Liver (tissue), 9 donors: ENCODE results near the gene VRK2. TPM values are rescaled to one million over a fixed set of nuclear protein-coding genes. Genes with fewer than 3 reads are reported as not detected.

Source experiments
- DNase-seq: peaks from one replicate; pipeline ENCODE4 v3.0.0-alpha.2; 2017; ENCODE audit warnings: low spot score
- H3K27ac ChIP-seq, 2 donors: one replicate each; pipeline ENCODE4 v1.7.0; 2013; ENCODE audit warnings: inconsistent platforms in 2 of 2, low read length in 2 of 2, control low read depth in 1 of 2, low read depth in 1 of 2, mild to moderate bottlenecking in 1 of 2
- H3K27me3 ChIP-seq, 4 donors: one replicate each; pipeline versions ENCODE4 v1.6.1 to v1.7.0; 2013; ENCODE audit warnings: low read length in 3 of 4, inconsistent platforms in 1 of 4, mild to moderate bottlenecking in 1 of 4, moderate library complexity in 1 of 4; ENCODE audit not compliant: control insufficient read depth in 4 of 4, insufficient read depth in 4 of 4
- H3K36me3 ChIP-seq, 4 donors: one replicate each; pipeline versions ENCODE4 v1.6.1 to v1.7.0; 2013; ENCODE audit warnings: low read length in 3 of 4, mild to moderate bottlenecking in 3 of 4, low read depth in 1 of 4, moderate library complexity in 1 of 4; ENCODE audit not compliant: control insufficient read depth in 4 of 4, insufficient read depth in 3 of 4
- H3K4me1 ChIP-seq, 4 donors: one replicate each; pipeline versions ENCODE4 v1.6.1 to v1.7.0; 2013; ENCODE audit warnings: low read length in 3 of 4, mild to moderate bottlenecking in 3 of 4, moderate library complexity in 1 of 4; ENCODE audit not compliant: control insufficient read depth in 4 of 4, insufficient read depth in 4 of 4
- H3K4me3 ChIP-seq, 3 donors: one replicate each; pipeline versions ENCODE4 v1.6.1 to v1.7.0; 2013; ENCODE audit warnings: low read length in 3 of 3, control low read depth in 1 of 3, low read depth in 1 of 3, mild to moderate bottlenecking in 1 of 3
- H3K9ac ChIP-seq, 2 donors: one replicate each; pipeline ENCODE4 v1.7.0; 2013; ENCODE audit warnings: low read length in 2 of 2, mild to moderate bottlenecking in 2 of 2, moderate library complexity in 2 of 2, control low read depth in 1 of 2, low read depth in 1 of 2
- H3K9me3 ChIP-seq, 4 donors: one replicate each; pipeline versions ENCODE4 v1.6.1 to v1.7.0; 2013; ENCODE audit warnings: low read length in 3 of 4; ENCODE audit not compliant: control insufficient read depth in 4 of 4
- CTCF ChIP-seq: fragments of 150-350 bp; IDR thresholded peaks from 2 replicates; pipeline ENCODE4 v1.5.1; 2017; ENCODE audit warnings: improper control_type of control experiment, low read depth, low read length; ENCODE audit not compliant: missing input control
- EGR1 ChIP-seq, 2 donors: IDR thresholded peaks; 2 replicates each; pipeline ENCODE4 v1.6.1; 2016 to 2018; ENCODE audit warnings: antibody characterized with exemption in 2 of 2, low read depth in 2 of 2
- FOXA1 ChIP-seq: IDR thresholded peaks from 2 replicates; pipeline ENCODE4 v1.6.1; 2016; ENCODE audit warnings: antibody characterized with exemption
- FOXA2 ChIP-seq: IDR thresholded peaks from 2 replicates; pipeline ENCODE4 v1.6.1; 2016; ENCODE audit warnings: antibody characterized with exemption
- GABPA ChIP-seq, 2 donors: IDR thresholded peaks in 1 of 2; conservative IDR thresholded peaks in 1 of 2; 2 replicates each; pipeline ENCODE4 v1.6.1; 2016; ENCODE audit warnings: antibody characterized with exemption in 2 of 2, mild to moderate bottlenecking in 1 of 2, moderate library complexity in 1 of 2
- HNF4A ChIP-seq, 2 donors: conservative IDR thresholded peaks; 2 replicates each; pipeline ENCODE4 v1.6.1; 2016; ENCODE audit warnings: antibody characterized with exemption in 2 of 2, mild to moderate bottlenecking in 2 of 2
- HNF4G ChIP-seq: IDR thresholded peaks from 2 replicates; pipeline ENCODE4 v1.6.1; 2016; ENCODE audit warnings: antibody characterized with exemption
- NR2F2 ChIP-seq: IDR thresholded peaks from 2 replicates; pipeline ENCODE4 v1.6.1; 2016; ENCODE audit warnings: antibody characterized with exemption
- RAD21 ChIP-seq, 2 donors: IDR thresholded peaks; 2 replicates each; pipeline ENCODE4 v1.6.1; 2016; ENCODE audit warnings: antibody characterized with exemption in 2 of 2, mild to moderate bottlenecking in 2 of 2
- RXRA ChIP-seq, 2 donors: IDR thresholded peaks; 2 replicates each; pipeline ENCODE4 v1.6.1; 2017 to 2018; ENCODE audit warnings: antibody characterized with exemption in 2 of 2, mild to moderate bottlenecking in 1 of 2
- SP1 ChIP-seq: IDR thresholded peaks from 2 replicates; pipeline ENCODE4 v1.6.1; 2018; ENCODE audit warnings: antibody characterized with exemption, mild to moderate bottlenecking
- TAF1 ChIP-seq: conservative IDR thresholded peaks from 2 replicates; pipeline ENCODE4 v1.6.1; 2016; ENCODE audit warnings: antibody characterized with exemption, mild to moderate bottlenecking
- YY1 ChIP-seq: IDR thresholded peaks from 2 replicates; pipeline ENCODE4 v1.6.1; 2016; ENCODE audit warnings: antibody characterized with exemption, mild to moderate bottlenecking
- WGBS: extraction: QIAGEN DNeasy Blood & Tissue Kit; methylation state at CpG from one replicate; pipeline ENCODE4 v1.1.7; 2013; 5-methylcytosine and 5-hydroxymethylcytosine counted together
- polyA plus RNA-seq, 2 donors: library from polyadenylated mRNA; stranded (reverse) in 1 of 2; unstranded in 1 of 2; fragments of 200-250 nt in 1 of 2; fragments of >200 nt in 1 of 2; fragmentation: Nextera tagmentation in 1 of 2; extraction: Ambion mirVana in 1 of 2; gene quantifications; one replicate each; pipeline versions ENCODE4 v1.2.1 to v1.2.3, GENCODE V29; 2013 to 2015
- total RNA-seq, 2 donors: library from RNA; depleted of rRNA; stranded (reverse); fragments of >200 nt; gene quantifications; one replicate each; pipeline ENCODE4 v1.2.3, GENCODE V29; 2014
- TF ChIP-seq, protein P1 (sequence below): IDR thresholded peaks from 2 replicates; pipeline ENCODE4 v1.6.1; 2016; ENCODE audit warnings: antibody characterized with exemption, mild to moderate bottlenecking
- TF ChIP-seq, protein P2 (sequence below): IDR thresholded peaks from 2 replicates; pipeline ENCODE4 v1.6.1; 2016; ENCODE audit warnings: antibody characterized with exemption
- TF ChIP-seq, protein P3 (sequence below): IDR thresholded peaks from 2 replicates; pipeline ENCODE4 v1.6.1; 2016; ENCODE audit warnings: antibody characterized with exemption
- TF ChIP-seq, protein P4 (sequence below): IDR thresholded peaks from 2 replicates; pipeline ENCODE4 v1.6.1; 2016; ENCODE audit warnings: antibody characterized with exemption
- donor health status: healthy.
- donor health status: healthy.
- donor health status: healthy.
- donor health status: healthy.
- donor health status: healthy.

The VRK2 gene
- total and polyA plus RNA-seq, 4 donors: 5.4 to 17.3 (median 8.5) TPM

- no peak for DNase-seq
- Histone ChIP-seq H3K9me3 (no peaks in the 10 kb centered on the region), H3K9ac (no peak overlapping the region), H3K4me1 (peaks cover 0 to 9% (median under 1%) of the 10 kb centered on the region in 4 donors), H3K36me3 (no peaks in the 10 kb centered on the region), H3K4me3 (no peak overlapping the region), H3K27ac (no peak overlapping the region), H3K27me3 (no peaks in the 10 kb centered on the region)
- TF ChIP-seq TAF1: no peak
- TF ChIP-seq, protein P1, sequence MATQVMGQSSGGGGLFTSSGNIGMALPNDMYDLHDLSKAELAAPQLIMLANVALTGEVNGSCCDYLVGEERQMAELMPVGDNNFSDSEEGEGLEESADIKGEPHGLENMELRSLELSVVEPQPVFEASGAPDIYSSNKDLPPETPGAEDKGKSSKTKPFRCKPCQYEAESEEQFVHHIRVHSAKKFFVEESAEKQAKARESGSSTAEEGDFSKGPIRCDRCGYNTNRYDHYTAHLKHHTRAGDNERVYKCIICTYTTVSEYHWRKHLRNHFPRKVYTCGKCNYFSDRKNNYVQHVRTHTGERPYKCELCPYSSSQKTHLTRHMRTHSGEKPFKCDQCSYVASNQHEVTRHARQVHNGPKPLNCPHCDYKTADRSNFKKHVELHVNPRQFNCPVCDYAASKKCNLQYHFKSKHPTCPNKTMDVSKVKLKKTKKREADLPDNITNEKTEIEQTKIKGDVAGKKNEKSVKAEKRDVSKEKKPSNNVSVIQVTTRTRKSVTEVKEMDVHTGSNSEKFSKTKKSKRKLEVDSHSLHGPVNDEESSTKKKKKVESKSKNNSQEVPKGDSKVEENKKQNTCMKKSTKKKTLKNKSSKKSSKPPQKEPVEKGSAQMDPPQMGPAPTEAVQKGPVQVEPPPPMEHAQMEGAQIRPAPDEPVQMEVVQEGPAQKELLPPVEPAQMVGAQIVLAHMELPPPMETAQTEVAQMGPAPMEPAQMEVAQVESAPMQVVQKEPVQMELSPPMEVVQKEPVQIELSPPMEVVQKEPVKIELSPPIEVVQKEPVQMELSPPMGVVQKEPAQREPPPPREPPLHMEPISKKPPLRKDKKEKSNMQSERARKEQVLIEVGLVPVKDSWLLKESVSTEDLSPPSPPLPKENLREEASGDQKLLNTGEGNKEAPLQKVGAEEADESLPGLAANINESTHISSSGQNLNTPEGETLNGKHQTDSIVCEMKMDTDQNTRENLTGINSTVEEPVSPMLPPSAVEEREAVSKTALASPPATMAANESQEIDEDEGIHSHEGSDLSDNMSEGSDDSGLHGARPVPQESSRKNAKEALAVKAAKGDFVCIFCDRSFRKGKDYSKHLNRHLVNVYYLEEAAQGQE: no peak
- no peak for TF ChIP-seq HNF4A (conservative IDR thresholded peaks at IDR 0.05)
- TF ChIP-seq FOXA1: no peak
- TF ChIP-seq, protein P2, sequence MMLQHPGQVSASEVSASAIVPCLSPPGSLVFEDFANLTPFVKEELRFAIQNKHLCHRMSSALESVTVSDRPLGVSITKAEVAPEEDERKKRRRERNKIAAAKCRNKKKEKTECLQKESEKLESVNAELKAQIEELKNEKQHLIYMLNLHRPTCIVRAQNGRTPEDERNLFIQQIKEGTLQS: no peak
- TF ChIP-seq RXRA (IDR thresholded peaks at IDR 0.05): no peak
- TF ChIP-seq YY1: no peak
- TF ChIP-seq FOXA2: no peak
- TF ChIP-seq EGR1 (IDR thresholded peaks at IDR 0.05; ENCODE audit: low read depth in 2 of 2): no peak
- 53% methylated on average over 2 of the region's 2 CpGs for WGBS
Observed at GRCh38 chr2:58042486-58042970, 4.1 kb upstream of the VRK2 start.

DNA sequence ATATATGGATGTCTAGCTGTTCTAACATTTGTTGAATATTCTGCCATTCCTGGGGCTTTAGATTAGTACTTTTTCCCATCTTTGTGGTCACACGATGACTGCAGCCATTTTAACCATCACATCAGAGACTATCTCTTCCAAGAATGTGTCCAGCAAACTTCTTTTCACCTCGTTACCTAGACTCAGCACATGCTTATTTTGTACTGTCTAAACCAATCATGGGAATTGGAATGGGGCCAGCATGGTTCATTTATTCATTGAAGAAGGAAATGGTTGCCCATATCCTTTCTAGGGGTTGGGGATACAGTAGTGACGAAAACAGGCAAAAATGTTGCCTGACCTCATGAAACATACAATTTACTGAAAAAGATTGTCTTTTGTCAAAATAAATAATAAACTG lies 2.5 kb upstream of the VRK2 start:
- Histone ChIP-seq H3K27ac (no peak overlapping the region), H3K9me3 (no peaks in the 10 kb centered on the region), H3K27me3 (no peaks in the 10 kb centered on the region), H3K4me1 (peaks cover 0 to 14% (median 3%) of the 10 kb centered on the region in 4 donors), H3K9ac (no peak overlapping the region), H3K36me3 (peaks cover 0 to under 1% (median 0%) of the 10 kb centered on the region in 4 donors), H3K4me3 (no peak overlapping the region)
- 97% methylated on average over 3 of the region's 3 CpGs for WGBS
- TF ChIP-seq EGR1 (IDR thresholded peaks at IDR 0.05; ENCODE audit: low read depth in 2 of 2): no peak
- TF ChIP-seq, protein P3, sequence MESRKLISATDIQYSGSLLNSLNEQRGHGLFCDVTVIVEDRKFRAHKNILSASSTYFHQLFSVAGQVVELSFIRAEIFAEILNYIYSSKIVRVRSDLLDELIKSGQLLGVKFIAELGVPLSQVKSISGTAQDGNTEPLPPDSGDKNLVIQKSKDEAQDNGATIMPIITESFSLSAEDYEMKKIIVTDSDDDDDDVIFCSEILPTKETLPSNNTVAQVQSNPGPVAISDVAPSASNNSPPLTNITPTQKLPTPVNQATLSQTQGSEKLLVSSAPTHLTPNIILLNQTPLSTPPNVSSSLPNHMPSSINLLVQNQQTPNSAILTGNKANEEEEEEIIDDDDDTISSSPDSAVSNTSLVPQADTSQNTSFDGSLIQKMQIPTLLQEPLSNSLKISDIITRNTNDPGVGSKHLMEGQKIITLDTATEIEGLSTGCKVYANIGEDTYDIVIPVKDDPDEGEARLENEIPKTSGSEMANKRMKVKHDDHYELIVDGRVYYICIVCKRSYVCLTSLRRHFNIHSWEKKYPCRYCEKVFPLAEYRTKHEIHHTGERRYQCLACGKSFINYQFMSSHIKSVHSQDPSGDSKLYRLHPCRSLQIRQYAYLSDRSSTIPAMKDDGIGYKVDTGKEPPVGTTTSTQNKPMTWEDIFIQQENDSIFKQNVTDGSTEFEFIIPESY: no peak
- no peak for DNase-seq

GRCh38 chr2:58045580-58046334 lies 849 bp upstream of the VRK2 start:
- peak overlapping the region; percentile 87 to 93 for H3K27ac ChIP-seq
- TF ChIP-seq HNF4G (no peak), NR2F2 (no peak), FOXA2 (no peak), CTCF (no peak), EGR1 (IDR thresholded peaks at IDR 0.05; ENCODE audit: low read depth in 2 of 2) (no peak), GABPA (IDR thresholded peaks at IDR 0.05 in 1 of 2, conservative IDR thresholded peaks at IDR 0.05 in 1 of 2) (no peak), HNF4A (conservative IDR thresholded peaks at IDR 0.05) (no peak), YY1 (no peak), FOXA1 (no peak), RAD21 (IDR thresholded peaks at IDR 0.05) (no peak), SP1 (no peak)
- TF ChIP-seq, protein P4, sequence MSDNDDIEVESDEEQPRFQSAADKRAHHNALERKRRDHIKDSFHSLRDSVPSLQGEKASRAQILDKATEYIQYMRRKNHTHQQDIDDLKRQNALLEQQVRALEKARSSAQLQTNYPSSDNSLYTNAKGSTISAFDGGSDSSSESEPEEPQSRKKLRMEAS: no peak

More at GRCh38 chr2:58045580-58046334, 849 bp upstream of the VRK2 start:
- WGBS: 76% methylated on average over 17 of the region's 17 CpGs
- Histone ChIP-seq H3K27me3 (no peaks in the 10 kb centered on the region), H3K36me3 (peaks cover 0 to 4% (median 0%) of the 10 kb centered on the region in 4 donors), H3K9me3 (no peaks in the 10 kb centered on the region), H3K9ac (peak overlapping the region; percentile 17 to 98), H3K4me1 (peaks cover 0 to 14% (median 3%) of the 10 kb centered on the region in 4 donors), H3K4me3 (peak overlapping the region; percentile 30 to 95 (median 79))
- DNase-seq: no peak
